B cell (primary cell): Measurements from ENCODE around the gene EYS. TPM values are rescaled to one million over a fixed set of nuclear protein-coding genes. Genes with fewer than 3 reads are reported as not detected.

Experiments
- ATAC-seq: fragments of 200-7000 bp; cut with Tn5 transposase; one replicate; pipeline ENCODE4 v1.10.0; 2021; ENCODE audit warnings: low read depth, mild to moderate bottlenecking, moderate number of reproducible peaks, moderate library complexity
- CTCF ChIA-PET: fragments of 350-600 bp; sonication (Branson Sonifier 250); formaldehyde crosslinking; loops from one replicate; lab custom pipeline; 2021; ENCODE audit warnings: antibody characterized with exemption, inconsistent platforms; lab: Charles Lee
- POLR2A ChIA-PET: fragments of 350-600 bp; sonication (Branson Sonifier 250); formaldehyde crosslinking; loops from one replicate; lab custom pipeline; 2021; ENCODE audit warnings: antibody characterized with exemption; lab: Charles Lee
- DNase-seq: peaks from one replicate; pipeline ENCODE4 v3.0.0; 2013
- H2AFZ ChIP-seq: 2 replicates; pipeline ENCODE4 v1.6.1; 2012; ENCODE audit warnings: mild to moderate bottlenecking, low read depth, low read length; ENCODE audit not compliant: insufficient read depth, poor library complexity, severe bottlenecking
- H3K27ac ChIP-seq, 2 donors: 1 replicate in 1 of 2; 2 replicates in 1 of 2; pipeline ENCODE4 v1.5.1; 2012 to 2013; ENCODE audit warnings: low read length in 2 of 2, mild to moderate bottlenecking in 2 of 2, moderate library complexity in 1 of 2
- H3K27me3 ChIP-seq, 4 experiments: fragments of 200-600 bp in 1 of 4; sonication (generic) in 1 of 4; replicated peaks in 1 of 4; 1 replicate in 2 of 4; 2 replicates in 2 of 4; pipeline versions ENCODE4 v1.6.1 to v1.7.0; 2013 to 2016; ENCODE audit warnings: low read length in 3 of 4, mild to moderate bottlenecking in 2 of 4, mixed read lengths in 1 of 4, moderate library complexity in 1 of 4; ENCODE audit not compliant: insufficient read depth in 4 of 4, control insufficient read depth in 3 of 4; ENCODE audit errors: control extremely low read depth in 1 of 4
- H3K36me3 ChIP-seq, 2 experiments: replicated peaks in 1 of 2; 1 replicate in 1 of 2; 2 replicates in 1 of 2; pipeline versions ENCODE4 v1.6.1 to v1.7.1; 2013; ENCODE audit warnings: low read length in 1 of 2; ENCODE audit not compliant: insufficient read depth in 2 of 2, control insufficient read depth in 1 of 2; ENCODE audit errors: control extremely low read depth in 1 of 2, extremely low read depth in 1 of 2
- H3K4me1 ChIP-seq, 2 donors: fragments of 200-600 bp in 1 of 2; sonication (generic) in 1 of 2; 1 replicate in 1 of 2; 2 replicates in 1 of 2; pipeline versions ENCODE4 v1.5.1 to v1.6.1; 2013 to 2017; ENCODE audit warnings: low read length in 2 of 2; ENCODE audit not compliant: control insufficient read depth in 2 of 2, insufficient read depth in 2 of 2
- H3K4me2 ChIP-seq: replicated peaks from 2 replicates; pipeline ENCODE3; 2012; ENCODE audit warnings: mild to moderate bottlenecking, low read depth, low read length; ENCODE audit not compliant: poor library complexity, severe bottlenecking
- H3K4me3 ChIP-seq, 5 experiments: fragments of 200-600 bp in 1 of 5; sonication (generic) in 1 of 5; 1 replicate in 3 of 5; 2 replicates in 2 of 5; pipeline versions ENCODE4 v1.5.1 to v1.7.0; 2011 to 2016; ENCODE audit warnings: low read length in 4 of 5, mild to moderate bottlenecking in 4 of 5, low read depth in 2 of 5, control low read depth in 1 of 5, moderate library complexity in 1 of 5; ENCODE audit not compliant: insufficient read depth in 1 of 5; ENCODE audit errors: control extremely low read depth in 1 of 5, extremely low read depth in 1 of 5
- H3K79me2 ChIP-seq: fragments of 200-600 bp; sonication (generic); one replicate; pipeline ENCODE4 v1.6.0; 2016; ENCODE audit warnings: low read length; ENCODE audit not compliant: control insufficient read depth, insufficient read depth
- H3K9ac ChIP-seq: fragments of 200-600 bp; sonication (generic); 2 replicates; pipeline ENCODE4 v1.6.1; 2017; ENCODE audit warnings: mild to moderate bottlenecking, low read length, moderate library complexity
- H3K9me3 ChIP-seq, 3 donors: one replicate each; pipeline versions ENCODE4 v1.6.1 to v1.7.1; 2013; ENCODE audit warnings: low read length in 2 of 3; ENCODE audit not compliant: control insufficient read depth in 2 of 3, insufficient read depth in 1 of 3; ENCODE audit errors: control extremely low read depth in 1 of 3
- H4K20me1 ChIP-seq: 2 replicates; pipeline ENCODE4 v1.6.0; 2012; ENCODE audit warnings: mild to moderate bottlenecking, low read length; ENCODE audit not compliant: insufficient read depth, control insufficient read depth, poor library complexity, severe bottlenecking
- H3K27ac Mint-ChIP-seq: one replicate; pipeline ENCODE4 v1.8.0; 2021; ENCODE audit warnings: mixed read lengths
- H3K27me3 Mint-ChIP-seq: one replicate; pipeline ENCODE4 v1.8.0; 2021; ENCODE audit warnings: mixed read lengths
- H3K4me1 Mint-ChIP-seq: one replicate; pipeline ENCODE4 v1.8.0; 2021; ENCODE audit warnings: mixed read lengths
- H3K4me3 Mint-ChIP-seq: one replicate; pipeline ENCODE4 v1.8.0; 2021; ENCODE audit warnings: mixed read lengths
- H3K9me3 Mint-ChIP-seq: one replicate; pipeline ENCODE4 v1.8.0; 2022; ENCODE audit warnings: mixed read lengths; ENCODE audit not compliant: insufficient read depth
- CTCF ChIP-seq: fragments of 200-600 bp; IDR thresholded peaks from one replicate; pipeline ENCODE4 v1.8.0; 2022; ENCODE audit warnings: antibody characterized with exemption, mild to moderate bottlenecking
- EZH2 ChIP-seq: IDR thresholded peaks from 2 replicates; pipeline ENCODE4 v1.6.1; 2012; ENCODE audit warnings: borderline replicate concordance, low read depth, mild to moderate bottlenecking, moderate library complexity, low read length; ENCODE audit not compliant: insufficient read depth, poor library complexity, severe bottlenecking
- WGBS: methylation state at CpG from one replicate; pipeline ENCODE4 v1.1.5; 2013; ENCODE audit warnings: missing lambda C conversion rate; ENCODE audit not compliant: insufficient coverage; 5-methylcytosine and 5-hydroxymethylcytosine counted together
- intact Hi-C: fragments of 100-400 bp; cut with micrococcal nuclease; formaldehyde crosslinking; loops from one replicate; pipeline ENCODE4 v1.10.0; 2022
- polyA plus RNA-seq: library from polyadenylated mRNA; depleted of rRNA; stranded (reverse); fragments of >200 nt; gene quantifications from 2 replicates; pipeline ENCODE4 v1.2.3, GENCODE V29; 2012
- total RNA-seq, 2 donors: library from RNA; stranded (reverse); fragments of 120-200 nt in 1 of 2; gene quantifications; 1 replicate in 1 of 2; 2 replicates in 1 of 2; pipeline versions ENCODE4 v1.2.3 to v1.2.4, GENCODE V29; 2013 to 2022

EYS gene
- total and polyA plus RNA-seq, 2 donors (not counting 1 experiment from before 2014, with no cell fraction given), result not detected

GRCh38 chr6:64665137-64665536, 1041.9 kb downstream of the EYS start:
- H3K27me3 ChIP-seq, result no peaks in the 10 kb centered on the region
- intact Hi-C loops, result no loop called here
- Mint-ChIP-seq H3K27ac (no peak overlapping the region), H3K27me3 (no peaks in the 10 kb centered on the region), H3K4me3 (no peak overlapping the region), H3K9me3 (peaks cover 13% of the 10 kb centered on the region), H3K4me1 (no peaks in the 10 kb centered on the region)
- no peak for TF ChIP-seq CTCF
- no peak for TF ChIP-seq EZH2
- no peak overlapping the region for H3K4me3 ChIP-seq
- H2AFZ ChIP-seq, result no peak overlapping the region
- ChIA-PET POLR2A (no interaction called here), CTCF (no interaction called here)
- H3K4me2 ChIP-seq, result no peak overlapping the region
- no CpG with 5 or more reads among the region's 1 CpG for WGBS
- no peak overlapping the region for H3K9ac ChIP-seq
- no peaks in the 10 kb centered on the region for H3K36me3 ChIP-seq
- no peak for ATAC-seq
- no peaks in the 10 kb centered on the region for H4K20me1 ChIP-seq
- no peak for DNase-seq
- H3K9me3 ChIP-seq, result peaks cover 0 to 5% (median 0%) of the 10 kb centered on the region in 3 donors
- H3K27ac ChIP-seq, result no peak overlapping the region
- H3K79me2 ChIP-seq, result no peaks in the 10 kb centered on the region
- H3K4me1 ChIP-seq, result no peaks in the 10 kb centered on the region

GRCh38 chr6:64664480-64664879, 1042.5 kb downstream of the EYS start:
- DNase-seq, result no peak
- H3K4me2 ChIP-seq, result no peak overlapping the region
- no peak overlapping the region for H2AFZ ChIP-seq
- no peaks in the 10 kb centered on the region for H3K4me1 ChIP-seq
- Mint-ChIP-seq H3K27ac (no peak overlapping the region), H3K27me3 (no peaks in the 10 kb centered on the region), H3K9me3 (peaks cover 13% of the 10 kb centered on the region), H3K4me3 (no peak overlapping the region), H3K4me1 (no peaks in the 10 kb centered on the region)
- no peaks in the 10 kb centered on the region for H3K79me2 ChIP-seq
- H4K20me1 ChIP-seq, result no peaks in the 10 kb centered on the region
- CTCF ChIA-PET, result no interaction called here
- WGBS, result no CpG with 5 or more reads among the region's 2 CpGs
- POLR2A ChIA-PET, result no interaction called here
- no peak for ATAC-seq
- H3K27ac ChIP-seq, result no peak overlapping the region
- H3K27me3 ChIP-seq, result no peaks in the 10 kb centered on the region
- TF ChIP-seq EZH2 (no peak), CTCF (no peak)
- intact Hi-C loops, result no loop called here
- H3K36me3 ChIP-seq, result no peaks in the 10 kb centered on the region
- H3K9me3 ChIP-seq, result peaks cover 0 to 5% (median 0%) of the 10 kb centered on the region in 3 donors
- no peak overlapping the region for H3K4me3 ChIP-seq
- no peak overlapping the region for H3K9ac ChIP-seq
